CD14-positive monocyte (primary cell): ENCODE data around the gene GBX1. TPM values are rescaled to one million over a fixed set of nuclear protein-coding genes. Genes with fewer than 3 reads are reported as not detected.

Source experiments
- DNase-seq, 3 donors: peaks; one replicate each; pipeline ENCODE4 v3.0.0-alpha.2; 2011 to 2022
- H2AFZ ChIP-seq: 2 replicates; pipeline ENCODE4 v1.6.0; 2012; ENCODE audit warnings: mild to moderate bottlenecking, low read depth, low read length, inconsistent platforms; ENCODE audit not compliant: insufficient read depth, poor library complexity, severe bottlenecking
- H3K27ac ChIP-seq, 2 donors: 1 replicate in 1 of 2; 2 replicates in 1 of 2; pipeline ENCODE4 v1.5.1; 2012 to 2013; ENCODE audit warnings: low read length in 2 of 2, control low read depth in 1 of 2, inconsistent platforms in 1 of 2, low read depth in 1 of 2, mild to moderate bottlenecking in 1 of 2
- H3K27me3 ChIP-seq, 2 donors: one replicate each; pipeline versions ENCODE4 v1.6.0 to v1.6.1; 2011 to 2013; ENCODE audit warnings: low read length in 2 of 2; ENCODE audit not compliant: control insufficient read depth in 2 of 2, insufficient read depth in 2 of 2
- H3K36me3 ChIP-seq, 2 donors: replicated peaks in 1 of 2; 1 replicate in 1 of 2; 2 replicates in 1 of 2; pipeline versions ENCODE4 v1.5.1 to v1.6.1; 2012 to 2013; ENCODE audit warnings: low read length in 2 of 2, control low read depth in 1 of 2, inconsistent platforms in 1 of 2, mild to moderate bottlenecking in 1 of 2; ENCODE audit not compliant: insufficient read depth in 2 of 2, control insufficient read depth in 1 of 2
- H3K4me1 ChIP-seq, 2 donors: 1 replicate in 1 of 2; 2 replicates in 1 of 2; pipeline versions ENCODE4 v1.5.1 to v1.6.1; 2012 to 2013; ENCODE audit warnings: low read length in 2 of 2, control low read depth in 1 of 2, inconsistent platforms in 1 of 2, mild to moderate bottlenecking in 1 of 2, moderate library complexity in 1 of 2; ENCODE audit not compliant: insufficient read depth in 2 of 2, control insufficient read depth in 1 of 2
- H3K4me2 ChIP-seq: replicated peaks from 2 replicates; pipeline ENCODE3; 2012; ENCODE audit warnings: low read length, moderate library complexity, mild to moderate bottlenecking; ENCODE audit not compliant: poor library complexity, severe bottlenecking; ENCODE audit errors: extremely low read depth
- H3K4me3 ChIP-seq, 3 experiments: fragments of 200-600 bp in 1 of 3; sonication (generic) in 1 of 3; replicated peaks in 1 of 3; 1 replicate in 2 of 3; 2 replicates in 1 of 3; pipeline ENCODE4 v1.5.1; 2011 to 2013; ENCODE audit warnings: low read length in 3 of 3, mild to moderate bottlenecking in 3 of 3, control low read depth in 2 of 3, low read depth in 2 of 3, inconsistent platforms in 1 of 3, moderate library complexity in 1 of 3
- H3K79me2 ChIP-seq: 2 replicates; pipeline ENCODE4 v1.6.0; 2012; ENCODE audit warnings: mild to moderate bottlenecking, control low read depth, inconsistent platforms, low read length, moderate library complexity; ENCODE audit not compliant: insufficient read depth
- H3K9ac ChIP-seq: 2 replicates; pipeline ENCODE4 v1.6.0; 2017; ENCODE audit warnings: low read length, mild to moderate bottlenecking; ENCODE audit not compliant: insufficient read depth, poor library complexity, severe bottlenecking
- H3K9me3 ChIP-seq, 2 donors: replicated peaks in 1 of 2; 1 replicate in 1 of 2; 2 replicates in 1 of 2; pipeline versions ENCODE4 v1.5.1 to v1.6.1; 2012 to 2013; ENCODE audit warnings: low read length in 2 of 2, control low read depth in 1 of 2; ENCODE audit not compliant: control insufficient read depth in 1 of 2, insufficient read depth in 1 of 2
- H4K20me1 ChIP-seq: 2 replicates; pipeline ENCODE4 v1.6.0; 2012; ENCODE audit warnings: mild to moderate bottlenecking, low read length, control low read depth, moderate library complexity; ENCODE audit not compliant: insufficient read depth
- H3K27ac Mint-ChIP-seq, 7 donors: one replicate each; pipeline ENCODE4 v1.8.0; 2020; ENCODE audit warnings: mild to moderate bottlenecking in 7 of 7, mixed read lengths in 7 of 7, moderate library complexity in 6 of 7, inconsistent platforms in 2 of 7
- H3K27me3 Mint-ChIP-seq, 3 donors: one replicate each; pipeline ENCODE4 v1.8.0; 2021 to 2022; ENCODE audit warnings: low read depth in 3 of 3, mild to moderate bottlenecking in 3 of 3, mixed read lengths in 3 of 3, moderate library complexity in 3 of 3, inconsistent platforms in 1 of 3
- H3K36me3 Mint-ChIP-seq, 2 donors: one replicate each; pipeline ENCODE4 v1.8.0; 2020; ENCODE audit warnings: mixed read lengths in 2 of 2, inconsistent platforms in 1 of 2, mild to moderate bottlenecking in 1 of 2
- H3K4me1 Mint-ChIP-seq: one replicate; pipeline ENCODE4 v1.8.0; 2020; ENCODE audit warnings: mild to moderate bottlenecking, mixed read lengths
- H3K4me3 Mint-ChIP-seq, 2 donors: one replicate each; pipeline ENCODE4 v1.8.0; 2020; ENCODE audit warnings: mild to moderate bottlenecking in 2 of 2, mixed read lengths in 2 of 2, moderate library complexity in 1 of 2
- H3K9me3 Mint-ChIP-seq, 7 donors: one replicate each; pipeline ENCODE4 v1.8.0; 2020 to 2022; ENCODE audit warnings: mixed read lengths in 7 of 7, mild to moderate bottlenecking in 6 of 7, moderate library complexity in 6 of 7, inconsistent platforms in 2 of 7
- CTCF ChIP-seq: fragments of 200-600 bp; IDR thresholded peaks from one replicate; pipeline ENCODE4 v1.8.0; 2022; ENCODE audit warnings: antibody characterized with exemption, mild to moderate bottlenecking
- WGBS: methylation state at CpG from one replicate; pipeline ENCODE4 v1.1.5; 2013; ENCODE audit warnings: missing lambda C conversion rate; ENCODE audit not compliant: insufficient coverage; 5-methylcytosine and 5-hydroxymethylcytosine counted together
- intact Hi-C, 2 donors: fragments of 100-400 bp; cut with micrococcal nuclease; formaldehyde crosslinking; loops; one replicate each; pipeline versions ENCODE4 v1.15.0 to v1.15.1; 2023
- polyA plus RNA-seq, 3 donors: library from polyadenylated mRNA; depleted of rRNA in 1 of 3; unstranded in 2 of 3; stranded (reverse) in 1 of 3; fragments of 300-500 nt in 2 of 3; fragments of >200 nt in 1 of 3; fragmentation: Illumina TruSeq in 2 of 3; gene quantifications; 1 replicate in 2 of 3; 2 replicates in 1 of 3; pipeline ENCODE4 v1.2.3, GENCODE V29; 2012 to 2021

Gene GBX1
- polyA plus RNA-seq, 3 donors = not detected

- Histone ChIP-seq H2AFZ (no peak within 1 kb of the TSS), H3K9me3 (no peaks in the 10 kb centered on the region), H3K36me3 (no peaks in the 10 kb centered on the region), H3K27ac (no peak within 1 kb of the TSS), H3K79me2 (no peaks in the 10 kb centered on the region), H3K4me1 (no peaks in the 10 kb centered on the region), H3K9ac (no peak within 1 kb of the TSS), H3K27me3 (no peaks in the 10 kb centered on the region), H3K4me3 (no peak within 1 kb of the TSS), H4K20me1 (no peaks in the 10 kb centered on the region), H3K4me2 (no peak within 1 kb of the TSS)
- no peak for DNase-seq
- Mint-ChIP-seq H3K9me3 (peaks cover 0 to 1% (median 0%) of the 10 kb centered on the region in 7 donors), H3K27ac (peak within 1 kb of the TSS in 2 of 7 donors; percentile 57 to 61), H3K4me3 (no peak within 1 kb of the TSS), H3K36me3 (no peaks in the 10 kb centered on the region), H3K4me1 (no peaks in the 10 kb centered on the region), H3K27me3 (peaks cover 3 to 16% (median 10%) of the 10 kb centered on the region in 3 donors)
- WGBS = 91% methylated on average over 17 of the region's 22 CpGs
- intact Hi-C loops = no loop called here
- TF ChIP-seq CTCF = no peak
Measured at GRCh38 chr7:151186640-151187408, 19.3 kb upstream of the GBX1 start, which contains the start of gene ASB10. Gene ASB10, minus strand, starts transcription at chr7:151187250. Its CDS starts 120 bp downstream, at chr7:151187130.

GRCh38 chr7:151185762-151186639 lies 18.5 kb upstream of the GBX1 start:
- Mint-ChIP-seq H3K27ac (peak overlapping the region in 1 of 7 donors; percentile 61), H3K4me1 (no peaks in the 10 kb centered on the region), H3K4me3 (no peak overlapping the region), H3K9me3 (peaks cover 0 to under 1% (median 0%) of the 10 kb centered on the region in 7 donors), H3K27me3 (peaks cover 3 to 16% (median 10%) of the 10 kb centered on the region in 3 donors), H3K36me3 (no peaks in the 10 kb centered on the region)
- Histone ChIP-seq H2AFZ (no peak overlapping the region), H3K27me3 (no peaks in the 10 kb centered on the region), H3K36me3 (no peaks in the 10 kb centered on the region), H3K9ac (no peak overlapping the region), H3K27ac (no peak overlapping the region), H3K9me3 (no peaks in the 10 kb centered on the region), H3K4me3 (no peak overlapping the region), H3K79me2 (no peaks in the 10 kb centered on the region), H3K4me1 (no peaks in the 10 kb centered on the region), H3K4me2 (no peak overlapping the region), H4K20me1 (no peaks in the 10 kb centered on the region)
- WGBS = 95% methylated on average over 11 of the region's 16 CpGs
- intact Hi-C loops = no loop called here
- TF ChIP-seq CTCF = no peak
- DNase-seq = no peak
